ENCODE data around the gene DST.

Gene DST

DNA sequence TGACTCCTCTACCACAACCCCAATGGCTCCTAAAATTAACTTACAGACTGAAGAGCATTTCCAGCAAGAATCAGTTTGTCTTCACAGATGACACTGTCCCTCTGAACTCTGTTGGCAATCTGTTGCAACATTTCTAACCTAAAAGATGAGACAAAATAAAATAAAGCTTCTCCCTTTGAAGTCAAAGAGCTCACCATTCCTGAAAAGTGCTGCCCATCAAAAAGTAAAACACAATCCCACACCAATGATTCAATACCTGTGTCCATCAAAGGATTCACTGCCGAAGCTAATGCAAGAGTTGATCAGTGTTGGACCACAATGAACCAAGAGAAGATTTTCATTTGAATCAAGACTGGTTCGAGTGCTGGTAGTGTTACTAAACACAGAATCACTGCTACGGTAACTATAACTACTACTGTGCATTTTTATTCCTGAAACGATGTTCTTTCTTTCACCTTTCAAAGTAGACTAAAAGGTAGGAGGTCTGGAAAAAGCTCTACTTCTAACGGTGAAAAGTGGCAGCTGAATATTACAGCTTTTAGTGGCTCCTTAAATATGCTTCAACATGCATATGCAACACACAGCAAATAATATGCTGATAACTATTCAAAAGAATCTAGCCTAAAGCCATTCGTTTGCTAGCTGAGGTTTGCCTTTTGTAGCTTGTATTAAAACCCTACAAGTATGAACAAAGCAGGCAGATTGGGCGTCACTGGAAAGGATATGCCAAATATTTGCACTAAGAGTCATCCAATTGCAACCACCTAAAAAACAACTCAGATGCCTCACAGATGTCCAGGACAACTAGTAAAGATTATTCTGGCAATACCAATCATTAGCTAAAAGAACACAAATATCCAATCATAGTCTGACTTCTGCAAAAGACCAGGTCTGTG, at the start of gene DST:
DST (minus strand) TSS at position 524 of the 896 bp plus-strand sequence.
- Histone ChIP-seq H3K27ac (peak within 1 kb of the TSS; percentile 61), H3K27me3 (replicated peaks) (no peaks in the 10 kb centered on the region), H3K4me3 (ENCODE audit: low read depth, low read length) (no peak within 1 kb of the TSS), H3K36me3 (replicated peaks) (peaks cover 48% of the 10 kb centered on the region)
- in situ Hi-C loops (cut with HindIII; ENCODE audit: low pct_ligation_motif_present, low sequenced_read_pairs), result no loop called here
- TF ChIP-seq, protein P1, sequence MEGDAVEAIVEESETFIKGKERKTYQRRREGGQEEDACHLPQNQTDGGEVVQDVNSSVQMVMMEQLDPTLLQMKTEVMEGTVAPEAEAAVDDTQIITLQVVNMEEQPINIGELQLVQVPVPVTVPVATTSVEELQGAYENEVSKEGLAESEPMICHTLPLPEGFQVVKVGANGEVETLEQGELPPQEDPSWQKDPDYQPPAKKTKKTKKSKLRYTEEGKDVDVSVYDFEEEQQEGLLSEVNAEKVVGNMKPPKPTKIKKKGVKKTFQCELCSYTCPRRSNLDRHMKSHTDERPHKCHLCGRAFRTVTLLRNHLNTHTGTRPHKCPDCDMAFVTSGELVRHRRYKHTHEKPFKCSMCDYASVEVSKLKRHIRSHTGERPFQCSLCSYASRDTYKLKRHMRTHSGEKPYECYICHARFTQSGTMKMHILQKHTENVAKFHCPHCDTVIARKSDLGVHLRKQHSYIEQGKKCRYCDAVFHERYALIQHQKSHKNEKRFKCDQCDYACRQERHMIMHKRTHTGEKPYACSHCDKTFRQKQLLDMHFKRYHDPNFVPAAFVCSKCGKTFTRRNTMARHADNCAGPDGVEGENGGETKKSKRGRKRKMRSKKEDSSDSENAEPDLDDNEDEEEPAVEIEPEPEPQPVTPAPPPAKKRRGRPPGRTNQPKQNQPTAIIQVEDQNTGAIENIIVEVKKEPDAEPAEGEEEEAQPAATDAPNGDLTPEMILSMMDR (IDR thresholded peaks at IDR 0.05; ENCODE audit: low read depth, low read length, missing control alignments), result no peak
- peak; percentile 89 for DNase-seq

DNA sequence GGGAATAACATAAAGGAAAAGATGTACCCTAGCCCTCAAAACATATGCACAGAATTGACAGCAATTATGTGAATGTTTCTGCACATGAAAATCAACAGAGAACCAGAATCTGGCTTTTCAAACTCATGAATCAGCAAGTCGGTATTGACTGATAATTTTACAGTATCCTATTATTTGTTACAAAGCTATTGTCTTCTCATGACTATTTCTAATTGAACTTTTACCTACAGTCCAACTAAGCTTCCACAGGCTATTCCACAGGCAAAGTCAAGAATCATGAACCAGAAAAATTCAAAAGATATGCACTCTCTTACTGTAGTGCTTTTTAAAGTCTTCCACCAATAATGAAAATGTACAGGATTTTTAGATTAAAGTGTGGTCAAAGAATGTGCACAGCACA, 49.1 kb upstream of the DST start:
- peak overlapping the region; percentile 30 for H3K4me3 ChIP-seq (ENCODE audit: low read depth, low read length)
- H3K27ac ChIP-seq, result peak overlapping the region; percentile 81
- no peaks in the 10 kb centered on the region for H3K27me3 ChIP-seq (replicated peaks)
- TF ChIP-seq, protein P1 (IDR thresholded peaks at IDR 0.05; ENCODE audit: low read depth, low read length, missing control alignments), result no peak
- in situ Hi-C loops (cut with HindIII; ENCODE audit: low pct_ligation_motif_present, low sequenced_read_pairs), result no loop called here
- no peak for DNase-seq
- no peaks in the 10 kb centered on the region for H3K36me3 ChIP-seq (replicated peaks)

DNA sequence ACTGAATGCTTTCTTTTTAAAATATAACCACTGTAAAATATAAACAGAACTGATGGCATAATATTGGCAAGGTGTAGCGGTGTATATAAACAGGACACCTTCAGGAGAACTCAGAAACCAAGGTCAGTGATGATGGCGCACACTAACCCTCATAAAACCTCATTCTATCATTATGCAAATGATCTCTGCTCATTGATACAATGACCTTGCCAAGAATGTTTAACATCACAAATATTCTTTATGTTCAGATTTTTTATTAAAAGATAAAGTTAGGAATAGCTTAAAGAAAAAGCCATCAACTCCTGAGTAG, 48.6 kb upstream of the DST start:
- in situ Hi-C loops (cut with HindIII; ENCODE audit: low pct_ligation_motif_present, low sequenced_read_pairs), result no loop called here
- TF ChIP-seq, protein P1 (IDR thresholded peaks at IDR 0.05; ENCODE audit: low read depth, low read length, missing control alignments), result no peak
- Histone ChIP-seq H3K27ac (peak overlapping the region; percentile 10), H3K4me3 (ENCODE audit: low read depth, low read length) (peak overlapping the region; percentile 6), H3K27me3 (replicated peaks) (no peaks in the 10 kb centered on the region), H3K36me3 (replicated peaks) (no peaks in the 10 kb centered on the region)
- DNase-seq, result no peak

DNA sequence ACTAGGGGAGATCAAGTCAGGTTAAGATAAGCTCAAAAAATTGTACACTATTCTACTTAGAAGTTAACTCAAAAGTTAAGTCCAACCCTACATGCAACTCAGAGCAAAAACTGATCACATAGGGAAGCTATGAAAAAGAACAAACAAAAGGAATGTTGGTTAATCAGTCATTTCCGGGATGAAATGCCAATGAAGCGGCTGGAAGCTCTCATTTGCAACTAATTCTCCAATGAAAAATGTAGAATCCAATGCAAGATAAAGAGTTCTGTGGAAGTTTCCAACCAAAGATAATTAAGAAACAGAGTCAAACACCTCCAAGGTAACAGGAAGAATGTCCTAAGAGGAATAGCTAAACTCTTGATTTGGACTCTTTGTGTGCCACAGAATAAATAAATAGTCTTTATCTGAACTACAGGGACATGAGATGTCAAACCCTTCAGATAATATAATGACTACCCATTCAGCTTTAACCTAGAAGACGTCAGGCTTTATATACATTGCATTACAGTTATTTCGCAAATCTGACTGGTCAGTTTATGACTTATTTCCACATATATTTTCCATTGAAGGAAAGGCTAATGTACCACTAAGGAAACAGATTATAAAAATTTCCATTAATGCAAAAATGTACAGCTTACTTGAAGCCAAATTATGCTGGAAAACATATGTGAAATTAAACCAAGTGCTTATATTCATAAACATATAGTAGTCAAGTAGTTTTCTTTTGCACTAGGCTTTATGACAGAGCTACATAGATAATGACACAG, 48.0 kb upstream of the DST start:
- TF ChIP-seq, protein P1 (IDR thresholded peaks at IDR 0.05; ENCODE audit: low read depth, low read length, missing control alignments), result no peak
- no peaks in the 10 kb centered on the region for H3K27me3 ChIP-seq (replicated peaks)
- H3K4me3 ChIP-seq (ENCODE audit: low read depth, low read length), result peak overlapping the region; percentile 20
- H3K27ac ChIP-seq, result peak overlapping the region; percentile 38
- in situ Hi-C loops (cut with HindIII; ENCODE audit: low pct_ligation_motif_present, low sequenced_read_pairs), result no loop called here
- no peaks in the 10 kb centered on the region for H3K36me3 ChIP-seq (replicated peaks)
- no peak for DNase-seq

DNA sequence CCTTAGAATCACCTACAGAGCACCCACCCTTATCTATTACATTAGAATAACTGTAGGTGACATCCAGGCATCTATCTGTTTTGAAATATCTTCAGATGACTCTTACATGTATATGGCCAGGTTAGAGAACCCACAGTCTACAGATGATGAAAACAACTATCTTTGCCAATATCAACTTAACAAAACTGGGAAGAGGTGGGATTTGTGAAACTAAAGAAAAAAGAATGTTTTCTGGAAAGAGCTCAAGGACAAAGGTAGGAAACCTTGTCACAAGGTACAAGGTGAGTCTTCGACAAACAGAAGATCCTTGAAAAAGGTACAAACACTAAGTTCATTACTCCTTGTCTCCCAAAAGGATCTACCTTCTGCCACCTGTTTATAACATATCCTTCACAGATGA, 47.0 kb upstream of the DST start:
- peak overlapping the region; percentile 38 for H3K27ac ChIP-seq
- in situ Hi-C loops (cut with HindIII; ENCODE audit: low pct_ligation_motif_present, low sequenced_read_pairs), result no loop called here
- TF ChIP-seq, protein P1 (IDR thresholded peaks at IDR 0.05; ENCODE audit: low read depth, low read length, missing control alignments), result no peak
- no peak for DNase-seq
- H3K4me3 ChIP-seq (ENCODE audit: low read depth, low read length), result no peak overlapping the region
- no peaks in the 10 kb centered on the region for H3K27me3 ChIP-seq (replicated peaks)
- no peaks in the 10 kb centered on the region for H3K36me3 ChIP-seq (replicated peaks)
